OCI-LY7 (cell line): ENCODE measurements around the gene CRADD. TPM values are rescaled to one million over a fixed set of nuclear protein-coding genes. Genes with fewer than 3 reads are reported as not detected.
"Not testable (repeated sequence)": the region's sequence is repeated elsewhere in the genome, so short reads cannot be mapped to it uniquely, and the experiment has no call there.

Source experiments
- BruUV-seq: library from RNA; stranded (reverse); fragments of 400-500 nt; replicated peaks from 2 replicates; lab custom pipeline; 2021; lab: Mats Ljungman, UMichigan
- CTCF ChIA-PET: fragments of 300-600 bp; sonication (Branson Sonifier 250); formaldehyde crosslinking; loops from one replicate; lab custom pipeline; 2022; ENCODE audit warnings: antibody characterized with exemption; ENCODE audit not compliant: unreplicated experiment; lab: Charles Lee
- POLR2A ChIA-PET: fragments of 300-600 bp; sonication (Branson Sonifier 250); formaldehyde crosslinking; loops from one replicate; lab custom pipeline; 2022; ENCODE audit warnings: antibody characterized with exemption; lab: Charles Lee
- DNase-seq: peaks from one replicate; pipeline ENCODE4 v3.0.0-alpha.2; 2015; ENCODE audit warnings: low spot score
- H2AFZ ChIP-seq: fragments of 200-600 bp; sonication (generic), shearing (Covaris generic); 2 replicates; pipeline ENCODE4 v1.6.1; 2014; ENCODE audit warnings: mild to moderate bottlenecking, antibody characterized with exemption, low read length, moderate library complexity
- H3K27ac ChIP-seq: fragments of 200-600 bp; sonication (generic); 2 replicates; pipeline ENCODE4 v1.5.1; 2014; ENCODE audit warnings: mixed run types, low read depth, mild to moderate bottlenecking, moderate library complexity, low read length, inconsistent platforms; ENCODE audit not compliant: poor library complexity, severe bottlenecking
- H3K36me3 ChIP-seq: fragments of 200-600 bp; sonication (generic); 2 replicates; pipeline ENCODE4 v1.6.1; 2014; ENCODE audit warnings: mild to moderate bottlenecking, antibody characterized with exemption, low read length, moderate library complexity, mixed read lengths; ENCODE audit not compliant: insufficient read depth
- H3K4me1 ChIP-seq: fragments of 200-600 bp; sonication (generic); 2 replicates; pipeline ENCODE4 v1.5.1; 2014; ENCODE audit warnings: mild to moderate bottlenecking, low read length; ENCODE audit not compliant: insufficient read depth, poor library complexity, severe bottlenecking
- H3K4me2 ChIP-seq: fragments of 200-600 bp; sonication (generic); 2 replicates; pipeline ENCODE4 v1.6.1; 2014; ENCODE audit warnings: mild to moderate bottlenecking, low read length
- H3K4me3 ChIP-seq: fragments of 200-600 bp; sonication (generic); 2 replicates; pipeline ENCODE4 v1.5.1; 2014; ENCODE audit warnings: mild to moderate bottlenecking, low read depth, low read length; ENCODE audit not compliant: poor library complexity, severe bottlenecking
- H3K79me2 ChIP-seq: fragments of 200-600 bp; sonication (generic); 2 replicates; pipeline ENCODE4 v1.6.1; 2016; ENCODE audit warnings: low read depth, mild to moderate bottlenecking, low read length, moderate library complexity, mixed read lengths; ENCODE audit not compliant: insufficient read depth
- H3K9me2 ChIP-seq: fragments of 200-600 bp; sonication (generic); 2 replicates; pipeline ENCODE4 v1.6.1; 2016; ENCODE audit warnings: mild to moderate bottlenecking, low read length, mixed read lengths; ENCODE audit not compliant: insufficient read depth
- H3K9me3 ChIP-seq: fragments of 200-600 bp; sonication (generic); 2 replicates; pipeline ENCODE4 v1.6.1; 2014; ENCODE audit warnings: mild to moderate bottlenecking, mixed run types, low read length, mixed read lengths
- H4K20me1 ChIP-seq: fragments of 200-600 bp; sonication (generic); 2 replicates; pipeline ENCODE4 v1.6.1; 2014; ENCODE audit warnings: mild to moderate bottlenecking, antibody characterized with exemption, low read length, moderate library complexity, mixed read lengths; ENCODE audit not compliant: insufficient read depth
- EZH2phosphoT487 ChIP-seq: fragments of 200-600 bp; sonication (generic); IDR thresholded peaks from 2 replicates; pipeline ENCODE4 v1.6.1; 2018; ENCODE audit warnings: low read depth, borderline replicate concordance, mild to moderate bottlenecking, mixed run types, antibody characterized with exemption, low read length, moderate library complexity, mixed read lengths
- intact Hi-C: fragments of 100-400 bp; cut with micrococcal nuclease; formaldehyde crosslinking; loops from one replicate; pipeline ENCODE4 v1.10.0; 2022; ENCODE audit not compliant: unreplicated experiment
- total RNA-seq, 2 experiments: library from RNA; depleted of rRNA in 1 of 2; stranded (reverse); fragments of >200 nt in 1 of 2; shearing (Covaris generic) in 1 of 2; gene quantifications; 2 replicates each; pipeline ENCODE4 v1.2.3, GENCODE V29; 2014 to 2022
- TF ChIP-seq, protein P1 (sequence below): fragments of 200-600 bp; sonication (generic); conservative IDR thresholded peaks from 2 replicates; pipeline ENCODE4 v1.5.1; 2014; ENCODE audit warnings: mild to moderate bottlenecking, antibody characterized with exemption, low read length, moderate library complexity, mixed read lengths

CRADD gene
- total RNA-seq, 2 experiments from 2014 or later: 10.5 to 16.8 TPM

- DNase-seq: no peak
- Histone ChIP-seq H4K20me1 (no peaks in the 10 kb centered on the region), H3K9me2 (no peaks in the 10 kb centered on the region), H3K4me1 (no peaks in the 10 kb centered on the region), H3K36me3 (no peaks in the 10 kb centered on the region), H3K9me3 (no peaks in the 10 kb centered on the region), H3K4me3 (no peak overlapping the region), H3K4me2 (no peak overlapping the region), H2AFZ (no peak overlapping the region), H3K27ac (no peak overlapping the region), H3K79me2 (no peaks in the 10 kb centered on the region)
- BruUV-seq: no TSS peak
- ChIA-PET POLR2A (no interaction called here), CTCF (no interaction called here)
- intact Hi-C loops: no loop called here
- TF ChIP-seq, protein P1, sequence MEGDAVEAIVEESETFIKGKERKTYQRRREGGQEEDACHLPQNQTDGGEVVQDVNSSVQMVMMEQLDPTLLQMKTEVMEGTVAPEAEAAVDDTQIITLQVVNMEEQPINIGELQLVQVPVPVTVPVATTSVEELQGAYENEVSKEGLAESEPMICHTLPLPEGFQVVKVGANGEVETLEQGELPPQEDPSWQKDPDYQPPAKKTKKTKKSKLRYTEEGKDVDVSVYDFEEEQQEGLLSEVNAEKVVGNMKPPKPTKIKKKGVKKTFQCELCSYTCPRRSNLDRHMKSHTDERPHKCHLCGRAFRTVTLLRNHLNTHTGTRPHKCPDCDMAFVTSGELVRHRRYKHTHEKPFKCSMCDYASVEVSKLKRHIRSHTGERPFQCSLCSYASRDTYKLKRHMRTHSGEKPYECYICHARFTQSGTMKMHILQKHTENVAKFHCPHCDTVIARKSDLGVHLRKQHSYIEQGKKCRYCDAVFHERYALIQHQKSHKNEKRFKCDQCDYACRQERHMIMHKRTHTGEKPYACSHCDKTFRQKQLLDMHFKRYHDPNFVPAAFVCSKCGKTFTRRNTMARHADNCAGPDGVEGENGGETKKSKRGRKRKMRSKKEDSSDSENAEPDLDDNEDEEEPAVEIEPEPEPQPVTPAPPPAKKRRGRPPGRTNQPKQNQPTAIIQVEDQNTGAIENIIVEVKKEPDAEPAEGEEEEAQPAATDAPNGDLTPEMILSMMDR: no peak
- no peak for TF ChIP-seq EZH2phosphoT487
These were observed 74.9 kb downstream of the CRADD start for GRCh38 chr12:93751864-93752610.

DNA sequence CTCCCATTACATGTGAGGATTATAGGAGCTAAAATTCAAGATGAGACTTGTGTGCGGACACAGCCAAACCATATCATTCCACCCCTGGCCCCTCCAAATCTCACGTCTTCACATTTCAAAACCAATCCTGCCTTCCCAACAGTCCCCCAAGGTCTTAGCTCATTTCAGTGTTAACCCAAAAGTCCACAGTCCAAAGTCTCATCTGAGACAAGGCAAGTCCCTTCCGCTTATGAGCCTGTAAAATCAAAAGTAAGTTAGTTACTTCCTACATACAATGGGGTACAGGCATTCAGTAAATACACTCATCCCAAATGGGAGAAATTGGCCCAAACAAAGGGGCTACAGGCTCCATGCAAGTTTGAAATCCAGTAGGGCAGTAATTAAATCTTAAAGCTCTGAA lies 76.1 kb downstream of the CRADD start:
- no peaks in the 10 kb centered on the region for H3K4me1 ChIP-seq
- H3K79me2 ChIP-seq: no peaks in the 10 kb centered on the region
- DNase-seq: no peak
- BruUV-seq: no TSS peak
- H3K36me3 ChIP-seq: no peaks in the 10 kb centered on the region
- POLR2A ChIA-PET: no interaction called here
- H4K20me1 ChIP-seq: no peaks in the 10 kb centered on the region
- no peak overlapping the region for H3K4me3 ChIP-seq
- H3K9me3 ChIP-seq: no peaks in the 10 kb centered on the region
- TF ChIP-seq, protein P1: no peak
- TF ChIP-seq EZH2phosphoT487: no peak
- CTCF ChIA-PET: no interaction called here
- no peak overlapping the region for H3K4me2 ChIP-seq
- no peak overlapping the region for H3K27ac ChIP-seq
- H3K9me2 ChIP-seq: no peaks in the 10 kb centered on the region
- no peak overlapping the region for H2AFZ ChIP-seq
- intact Hi-C loops: no loop called here

DNA sequence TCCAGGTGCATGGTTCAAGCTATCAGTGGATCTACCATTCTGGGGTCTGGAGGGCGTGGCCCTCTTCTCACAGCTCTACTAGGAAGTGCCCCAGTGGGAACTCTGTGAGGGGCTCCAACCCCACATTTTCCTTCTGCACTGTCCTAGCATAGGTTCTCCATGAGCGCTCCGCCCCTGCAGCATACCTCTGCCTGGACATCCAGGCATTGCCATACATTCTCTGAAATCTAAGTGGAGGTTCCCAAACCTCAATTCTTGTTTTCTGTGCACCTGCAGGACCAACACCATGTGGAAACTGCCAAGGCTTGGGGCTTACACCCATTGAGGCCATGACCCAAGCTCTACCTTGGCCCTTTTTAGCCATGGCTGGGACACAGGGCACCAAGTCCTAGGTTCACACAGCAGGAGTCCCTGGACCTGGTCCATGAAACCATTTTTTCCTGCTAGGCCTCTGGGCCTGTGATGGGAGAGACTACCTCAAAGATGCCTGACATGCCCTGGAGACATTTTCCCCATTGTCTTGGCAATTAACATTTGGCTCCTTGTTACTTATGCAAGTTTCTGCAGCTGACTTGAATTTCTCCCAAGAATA lies 76.8 kb downstream of the CRADD start:
- no peaks in the 10 kb centered on the region for H3K36me3 ChIP-seq
- no peaks in the 10 kb centered on the region for H3K4me1 ChIP-seq
- POLR2A ChIA-PET: no interaction called here
- no peaks in the 10 kb centered on the region for H3K9me3 ChIP-seq
- TF ChIP-seq EZH2phosphoT487: no peak
- TF ChIP-seq, protein P1: no peak
- no peak overlapping the region for H3K27ac ChIP-seq
- H3K4me3 ChIP-seq: no peak overlapping the region
- intact Hi-C loops: no loop called here
- H4K20me1 ChIP-seq: no peaks in the 10 kb centered on the region
- H3K9me2 ChIP-seq: no peaks in the 10 kb centered on the region
- BruUV-seq: no TSS peak
- no peaks in the 10 kb centered on the region for H3K79me2 ChIP-seq
- no peak overlapping the region for H3K4me2 ChIP-seq
- no peak for DNase-seq
- no peak overlapping the region for H2AFZ ChIP-seq
- CTCF ChIA-PET: no interaction called here

DNA sequence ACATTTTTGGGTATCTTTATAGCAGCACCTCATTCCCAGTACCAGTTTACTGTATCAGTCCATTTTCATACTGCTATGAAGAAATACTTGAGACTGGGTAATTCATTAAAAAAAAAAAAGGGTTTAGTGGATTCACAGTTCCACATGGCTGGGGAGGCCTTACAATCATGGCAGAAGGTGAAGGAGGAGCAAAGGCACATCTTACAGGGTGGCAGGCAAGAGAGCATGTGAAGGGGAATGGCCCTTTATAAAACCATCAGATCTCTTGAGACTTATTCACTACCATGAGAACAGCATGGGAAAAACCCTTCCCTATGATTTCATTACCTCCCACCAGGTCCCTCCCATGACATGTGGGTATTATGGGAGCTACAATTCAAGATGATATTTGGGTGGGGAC lies 77.7 kb downstream of the CRADD start:
- CTCF ChIA-PET, POLR2A ChIA-PET, H3K9me3 ChIP-seq: not testable (repeated sequence)

More for the DNA sequence above, 77.7 kb downstream of the CRADD start:
- H3K79me2 ChIP-seq, H3K4me1 ChIP-seq, H3K4me3 ChIP-seq, H3K27ac ChIP-seq, H4K20me1 ChIP-seq, BruUV-seq, DNase-seq, H3K36me3 ChIP-seq, H2AFZ ChIP-seq, intact Hi-C loops, H3K9me2 ChIP-seq, H3K4me2 ChIP-seq: not testable (repeated sequence)
